Suppressor macrophage (primary cell): Measurements from ENCODE around the gene DISC1.
"Not testable (repeated sequence)": the region's sequence is repeated elsewhere in the genome, so short reads cannot be mapped to it uniquely, and the experiment has no call there.

Experiments
- DNase-seq, 4 experiments: peaks; one replicate each; pipeline ENCODE4 v3.0.0-alpha.2; 2020 to 2022

The DISC1 gene

DNA sequence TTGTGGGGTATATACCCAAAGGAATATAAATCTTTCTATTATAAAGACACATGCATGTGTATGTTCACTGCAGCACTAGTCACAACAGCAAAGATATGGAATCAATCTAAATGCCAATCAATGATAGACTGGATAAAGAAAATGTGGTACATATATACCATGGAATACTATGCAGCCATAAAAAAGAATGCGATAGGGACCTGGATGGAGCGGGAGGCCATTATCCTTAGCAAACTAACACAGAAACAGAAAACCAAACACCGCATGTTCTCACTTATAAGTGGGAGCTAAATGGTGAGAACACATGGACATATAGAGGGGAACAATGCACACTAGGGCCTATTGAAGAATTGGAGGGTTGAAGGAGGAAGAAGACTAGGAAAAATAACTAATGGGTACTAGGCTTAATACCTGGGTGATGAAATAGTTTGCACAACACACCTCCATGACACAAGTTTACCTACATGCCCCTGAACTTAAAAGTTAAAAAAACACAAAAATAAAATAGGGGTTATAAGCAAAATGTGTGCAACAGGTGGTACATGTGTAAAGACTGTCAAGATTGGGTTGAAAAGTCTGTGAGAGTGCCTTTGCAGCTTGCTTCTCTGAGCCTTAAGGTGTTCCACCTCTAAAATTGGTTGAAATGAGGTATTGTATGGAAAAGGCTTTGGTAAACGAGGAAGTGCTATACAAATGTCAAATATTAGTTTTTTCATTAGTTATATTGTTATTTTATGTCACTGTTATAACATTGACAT lies 43.5 kb downstream of the DISC1 start:
- not testable (repeated sequence) for DNase-seq

DNA sequence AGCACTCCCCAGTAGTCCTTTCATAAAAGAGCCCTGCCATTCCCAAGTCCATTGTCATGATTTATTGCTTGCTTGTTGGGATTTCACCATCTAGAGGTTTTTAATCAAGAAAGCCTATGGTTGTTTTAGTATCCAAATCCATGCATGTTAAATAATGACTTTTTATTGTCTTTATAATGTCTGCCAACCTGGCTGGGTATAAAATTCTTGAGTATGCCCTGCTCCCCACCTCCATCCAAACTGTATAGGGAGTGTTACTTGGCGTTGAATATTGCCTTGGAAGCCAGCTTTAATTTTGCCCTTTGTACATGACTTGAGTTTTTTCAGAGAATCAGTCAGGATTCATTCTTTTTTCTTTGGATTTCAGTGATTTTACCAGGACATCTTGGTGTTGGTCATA lies 44.2 kb downstream of the DISC1 start:
- DNase-seq, result no peak

DNA sequence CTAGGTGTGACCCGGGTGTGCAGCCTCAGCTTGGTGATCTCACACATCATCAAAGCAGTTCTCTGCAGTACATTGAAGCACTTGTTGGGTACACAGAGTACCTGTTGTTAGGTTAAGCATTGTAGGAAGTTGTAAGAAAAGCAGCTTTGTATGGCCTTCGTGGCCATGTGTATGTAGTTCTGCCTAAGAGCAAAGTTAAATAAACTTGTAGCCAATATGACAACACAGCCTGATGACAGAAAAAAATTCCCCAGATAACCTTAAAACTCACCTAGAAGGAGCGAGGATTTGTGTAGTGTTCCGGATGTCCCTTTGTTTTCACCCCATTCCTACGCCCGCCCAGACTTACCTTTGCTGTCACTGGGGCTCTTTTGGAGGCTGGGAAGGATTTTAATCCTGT lies 48.0 kb downstream of the DISC1 start:
- DNase-seq, result no peak

DNA sequence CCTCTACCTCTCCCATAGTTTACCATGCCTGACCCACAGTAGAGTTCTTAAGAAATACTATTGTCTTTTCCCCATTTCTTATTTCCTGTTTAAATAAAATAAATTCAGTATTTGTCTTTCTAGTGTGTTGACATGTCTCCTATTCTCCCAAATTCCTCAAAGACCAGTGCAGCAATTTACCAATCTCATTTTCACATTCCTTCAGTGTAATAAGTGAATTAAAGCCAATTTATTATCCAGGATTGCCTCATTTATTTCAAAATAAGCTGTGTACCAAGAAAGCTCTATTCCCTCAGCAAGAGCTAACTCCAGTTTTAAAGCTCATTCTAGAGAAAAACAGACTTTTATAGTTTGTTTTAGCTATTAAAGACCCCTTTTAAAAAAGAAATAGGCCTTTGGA lies 49.9 kb downstream of the DISC1 start:
- DNase-seq, result no peak

DNA sequence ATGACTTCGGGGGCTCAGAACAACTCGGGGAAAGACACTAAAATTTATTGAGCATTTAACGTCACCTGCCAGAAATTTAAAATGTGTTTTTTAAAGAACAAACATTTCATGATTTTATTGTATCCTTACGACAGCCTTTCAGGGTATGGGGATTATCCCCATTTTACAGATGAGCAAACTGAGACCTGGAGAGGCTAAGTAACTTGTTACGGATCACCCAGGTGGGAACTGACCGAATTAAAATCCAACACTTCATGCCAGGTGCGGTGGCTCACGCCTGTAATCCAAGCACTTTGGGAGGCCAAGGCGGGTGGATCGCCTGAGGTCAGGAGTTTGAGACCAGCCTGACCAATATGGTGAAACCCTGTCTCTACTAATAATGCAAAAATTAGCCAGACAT lies 50.9 kb downstream of the DISC1 start:
- DNase-seq, result no peak

DNA sequence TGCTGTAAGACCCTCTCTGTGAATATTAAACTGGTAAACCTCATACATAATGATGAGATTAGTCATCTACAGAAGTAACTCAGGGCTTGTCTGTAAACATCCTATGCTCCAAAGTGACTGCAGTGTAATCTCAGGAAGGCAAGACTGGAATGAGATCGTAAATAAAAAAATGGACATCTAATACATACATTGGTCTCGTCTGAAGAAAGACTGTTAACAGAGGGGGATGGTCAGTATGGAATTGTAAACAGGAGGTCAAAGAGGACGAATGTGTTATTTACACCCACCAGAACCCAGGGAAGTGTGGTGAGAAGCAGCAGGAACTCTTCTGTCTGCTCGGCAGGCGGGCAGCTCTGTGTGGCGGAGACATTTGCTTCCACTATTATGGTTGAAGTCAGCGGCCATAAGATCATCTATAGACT lies 51.4 kb downstream of the DISC1 start:
- no peak for DNase-seq

DNA sequence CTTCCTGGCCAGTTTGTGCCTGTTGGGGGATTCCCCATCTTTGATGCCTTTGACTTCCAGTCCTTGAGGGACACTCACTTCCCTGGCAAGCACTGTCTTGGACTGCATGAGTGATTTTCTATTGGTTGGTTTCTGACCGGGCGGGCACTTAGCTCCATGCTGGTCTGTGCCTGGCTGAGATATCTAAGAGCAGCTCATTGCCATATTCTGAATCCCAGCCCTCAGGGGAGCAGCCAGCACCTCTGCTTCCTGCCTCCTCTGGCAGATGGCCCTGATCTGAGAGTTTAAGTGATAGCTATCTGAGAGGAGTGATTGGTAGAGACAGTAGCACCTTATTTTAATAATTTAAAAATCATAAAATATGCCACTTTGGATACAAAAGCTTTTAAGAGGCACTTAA lies 52.5 kb downstream of the DISC1 start:
- no peak for DNase-seq

DNA sequence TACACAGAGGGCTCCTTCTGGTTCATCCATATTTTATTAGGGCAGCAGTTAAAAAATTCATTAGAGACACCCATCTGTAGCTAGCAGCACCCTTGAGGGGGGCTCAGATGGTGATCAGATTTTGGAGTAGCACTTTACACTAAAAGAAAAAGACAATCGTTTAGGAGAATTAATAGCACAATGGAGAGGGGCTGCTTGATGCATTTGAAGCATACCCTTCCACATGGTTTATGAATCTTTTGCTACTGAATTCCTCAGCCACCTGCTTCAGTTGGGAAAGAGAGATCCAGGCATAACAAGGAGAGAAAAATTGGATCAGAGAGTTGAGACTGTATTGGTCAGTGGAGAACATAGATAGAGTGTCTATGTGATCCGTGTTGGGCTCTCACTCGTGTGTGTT lies 54.4 kb downstream of the DISC1 start:
- DNase-seq, result no peak

DNA sequence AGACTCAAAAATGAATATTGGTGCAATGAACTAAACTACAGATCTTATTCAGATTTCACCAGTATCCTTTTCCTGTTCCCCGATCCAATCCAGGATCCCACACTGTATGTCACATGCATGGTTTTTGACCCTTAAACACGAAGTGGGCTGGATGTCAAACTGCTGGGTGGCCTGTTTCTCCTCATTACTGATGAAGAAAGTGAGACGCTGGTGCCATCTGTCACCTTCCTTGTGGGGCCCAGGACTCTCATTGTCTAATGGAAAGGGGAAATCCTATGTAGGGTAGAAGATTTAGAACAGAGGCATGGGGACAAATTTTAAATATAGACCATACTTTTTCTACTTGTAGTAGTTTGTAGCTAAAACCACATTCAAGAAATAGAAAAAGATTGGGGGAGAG lies 56.2 kb downstream of the DISC1 start:
- DNase-seq, result no peak

DNA sequence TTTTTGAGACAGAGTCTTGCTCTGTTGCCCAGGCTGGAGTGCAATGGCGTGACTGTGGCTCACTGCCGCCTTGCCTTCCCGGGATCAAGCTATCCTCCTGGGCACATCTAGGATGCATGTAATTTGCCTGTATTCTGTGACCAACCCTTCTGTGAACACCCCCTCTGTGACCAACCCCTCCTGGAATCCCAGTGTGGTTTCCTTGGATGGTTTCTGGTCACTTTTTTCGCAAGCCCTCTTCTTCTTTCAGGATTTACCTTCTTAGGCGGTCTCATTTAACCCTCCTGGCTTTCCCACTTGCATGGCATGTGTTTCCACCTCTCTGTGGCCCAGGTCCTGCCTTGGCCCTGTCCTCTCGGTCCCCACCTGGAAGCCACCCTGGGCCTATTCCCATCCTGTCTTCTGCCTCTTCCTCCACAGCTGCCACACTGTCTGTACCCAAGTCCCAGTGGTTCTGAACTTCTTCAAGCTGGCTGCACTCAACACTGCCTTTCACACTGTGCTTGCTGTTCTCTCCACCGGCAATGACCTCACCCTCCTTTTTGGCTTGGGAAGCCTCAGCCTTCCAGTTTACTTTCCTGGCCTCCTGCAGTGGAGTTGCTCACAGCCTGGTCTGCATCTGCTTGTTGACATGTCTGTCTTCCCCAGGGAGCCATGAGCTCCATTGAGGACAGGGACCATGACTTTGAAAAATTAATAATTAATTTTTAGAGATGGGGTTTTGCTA lies 57.0 kb downstream of the DISC1 start:
- DNase-seq, result no peak

DNA sequence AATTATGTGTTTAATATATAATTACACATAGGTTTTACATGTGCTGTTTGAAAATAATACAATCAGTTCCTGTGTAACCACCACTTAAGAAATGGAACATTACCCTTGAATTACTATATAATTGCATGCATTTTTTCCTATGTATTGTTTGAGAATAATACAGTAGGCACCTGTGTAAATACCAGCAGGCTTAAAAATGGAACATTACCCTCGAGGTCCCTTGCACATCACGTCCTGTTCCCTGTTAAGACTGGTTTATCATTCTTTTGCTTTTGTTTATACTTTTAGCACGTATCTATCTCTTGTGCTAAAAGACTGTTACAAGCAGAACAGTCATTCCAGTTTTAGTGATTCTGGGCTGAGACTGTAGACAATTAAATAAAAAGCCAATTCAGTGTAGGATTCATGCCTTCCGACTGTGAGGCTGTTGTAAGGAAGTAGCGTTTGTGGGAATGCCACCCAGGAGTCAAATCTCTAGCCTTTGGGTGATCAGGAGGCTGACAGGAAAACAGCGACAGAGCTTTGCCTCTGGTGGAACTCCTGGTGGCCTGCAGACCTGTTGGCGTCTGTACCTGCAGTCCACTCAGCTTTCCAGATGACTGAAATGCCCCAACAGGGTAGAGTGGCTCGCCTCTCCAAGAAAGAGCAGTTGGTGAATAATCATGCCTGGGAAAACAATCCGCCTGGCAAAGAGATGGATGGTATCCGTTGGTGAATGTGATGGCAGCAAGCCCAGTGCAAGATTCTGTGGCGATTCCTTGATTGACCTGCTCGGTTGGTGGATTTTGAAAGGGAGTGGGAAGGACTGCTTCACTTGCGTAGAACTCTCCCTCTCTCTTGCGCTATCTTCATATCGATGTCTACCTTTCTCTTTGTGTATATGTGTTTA lies 58.0 kb downstream of the DISC1 start:
- no peak for DNase-seq

DNA sequence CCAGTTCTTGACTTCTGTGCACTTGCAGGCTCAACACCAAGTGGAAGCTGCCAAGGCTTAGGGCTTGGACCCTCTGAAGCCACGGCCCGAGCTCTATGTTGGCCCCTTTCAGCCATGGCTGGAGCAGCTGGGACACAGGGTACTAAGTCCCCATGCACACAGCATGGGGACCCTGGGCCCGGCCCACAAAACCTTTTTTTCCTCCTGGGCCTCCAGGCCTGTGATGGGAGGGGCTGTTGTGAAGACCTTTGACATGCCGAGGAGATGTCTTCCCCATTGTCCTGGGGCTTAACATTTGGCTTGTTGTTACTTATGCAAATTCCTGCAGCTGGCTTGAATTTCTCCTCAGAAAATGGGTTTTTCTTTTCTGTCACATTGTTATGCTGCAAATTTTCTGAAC lies 59.8 kb downstream of the DISC1 start:
- DNase-seq, result no peak

DNA sequence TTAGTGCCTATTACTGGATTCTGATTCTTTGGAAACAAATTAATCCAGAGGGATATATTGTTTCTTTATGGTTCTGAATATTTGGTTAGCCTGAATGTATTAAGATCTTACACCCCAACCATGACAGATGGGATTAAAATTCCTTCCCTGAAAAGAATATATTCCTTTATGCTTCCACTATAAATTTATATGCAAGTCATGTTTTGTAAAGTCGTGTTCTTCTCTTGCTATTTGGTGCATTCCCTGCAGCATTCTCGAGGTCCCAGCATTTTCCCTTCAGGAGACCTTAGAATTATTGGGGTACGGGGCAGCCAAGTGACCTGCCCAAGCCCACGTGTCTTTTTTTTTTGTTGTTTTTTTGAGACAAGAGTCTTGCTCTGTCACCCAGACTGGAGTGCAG lies 62.4 kb downstream of the DISC1 start:
- DNase-seq, result no peak

DNA sequence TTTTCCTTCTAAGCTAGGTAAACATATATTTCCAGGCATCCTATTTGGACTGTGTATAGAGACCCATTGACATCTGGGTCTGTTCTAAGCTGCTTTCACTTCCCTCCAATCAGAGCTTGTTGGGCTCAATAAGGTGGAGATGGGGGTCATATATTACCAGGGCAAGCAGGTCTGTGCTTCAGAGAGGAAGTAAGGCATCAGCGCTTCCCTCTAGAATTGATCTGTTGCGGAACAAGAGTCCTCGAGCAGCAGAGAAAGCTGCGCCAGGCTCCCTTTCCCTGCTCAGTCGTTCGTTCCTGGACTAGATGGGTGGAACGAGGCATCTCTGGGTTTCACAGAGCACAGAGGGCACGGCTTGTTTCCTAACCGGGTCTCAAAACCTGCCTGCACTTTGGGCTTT lies 63.5 kb downstream of the DISC1 start:
- DNase-seq, result peak; percentile 34 to 61 (median 52)

DNA sequence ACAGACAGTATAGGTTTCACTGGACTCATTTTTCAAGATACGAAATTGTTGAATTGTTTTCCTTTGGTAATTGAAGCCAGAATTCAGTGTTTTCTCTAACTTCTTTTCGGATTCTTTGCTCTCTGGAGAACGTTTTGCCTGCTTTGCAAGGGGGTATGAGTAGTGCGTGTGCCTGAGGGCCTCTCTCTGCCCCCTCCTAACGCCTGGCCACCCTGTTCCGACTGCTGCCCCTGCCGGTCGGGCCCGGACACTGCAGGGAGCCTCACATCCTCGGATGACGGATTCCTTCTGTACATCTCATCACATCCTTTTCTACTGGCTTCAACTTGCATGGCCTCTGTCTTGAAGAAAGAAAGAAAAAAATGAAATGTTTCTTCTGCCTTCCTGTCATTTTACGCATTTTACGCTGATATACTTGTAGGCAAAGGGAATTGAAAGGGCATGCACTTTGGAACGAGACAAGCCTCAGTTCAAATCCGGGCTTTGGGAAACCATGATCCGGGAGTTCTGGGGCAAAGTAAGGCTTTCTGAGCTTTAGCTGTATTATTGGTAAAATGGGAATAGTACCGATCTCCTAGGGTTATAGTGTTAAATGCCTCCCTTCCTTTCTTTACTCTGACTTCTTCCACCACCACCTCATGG lies 65.1 kb downstream of the DISC1 start:
- no peak for DNase-seq

DNA sequence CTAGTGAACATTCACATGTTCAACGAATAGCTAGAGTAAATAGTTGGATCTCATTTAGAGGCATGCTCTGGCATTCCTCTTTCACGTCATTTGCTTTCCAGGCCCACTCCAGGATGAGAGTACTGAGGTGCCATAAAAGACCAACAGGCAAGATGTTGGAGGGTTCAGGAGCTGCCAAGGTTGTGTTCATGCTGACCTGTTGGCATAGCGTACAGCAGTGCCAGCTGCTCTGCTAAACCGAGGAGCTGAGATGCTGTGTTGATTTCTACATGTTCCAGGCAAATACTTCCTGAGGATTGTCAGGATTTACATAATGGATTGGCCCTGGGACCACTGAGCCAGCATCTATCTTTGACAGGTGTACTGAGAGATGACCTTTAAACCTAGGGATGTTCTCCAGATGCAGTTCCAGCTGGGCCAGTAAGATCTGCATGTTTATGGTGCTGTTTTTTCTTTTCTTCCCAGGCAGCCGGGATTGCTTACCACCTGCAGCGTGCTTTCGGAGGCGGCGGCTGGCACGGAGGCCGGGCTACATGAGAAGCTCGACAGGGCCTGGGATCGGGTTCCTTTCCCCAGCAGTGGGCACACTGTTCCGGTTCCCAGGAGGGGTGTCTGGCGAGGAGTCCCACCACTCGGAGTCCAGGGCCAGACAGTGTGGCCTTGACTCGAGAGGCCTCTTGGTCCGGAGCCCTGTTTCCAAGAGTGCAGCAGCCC lies 66.9 kb downstream of the DISC1 start:
- no peak for DNase-seq

DNA sequence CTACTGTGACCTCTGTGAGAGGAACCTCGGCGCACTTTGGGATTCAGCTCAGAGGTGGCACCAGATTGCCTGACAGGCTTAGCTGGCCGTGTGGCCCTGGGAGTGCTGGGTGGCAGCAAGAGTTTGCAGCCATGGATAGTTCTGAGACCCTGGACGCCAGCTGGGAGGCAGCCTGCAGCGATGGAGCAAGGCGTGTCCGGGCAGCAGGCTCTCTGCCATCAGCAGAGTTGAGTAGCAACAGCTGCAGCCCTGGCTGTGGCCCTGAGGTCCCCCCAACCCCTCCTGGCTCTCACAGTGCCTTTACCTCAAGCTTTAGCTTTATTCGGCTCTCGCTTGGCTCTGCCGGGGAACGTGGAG lies 67.5 kb downstream of the DISC1 start:
- no peak for DNase-seq

DNA sequence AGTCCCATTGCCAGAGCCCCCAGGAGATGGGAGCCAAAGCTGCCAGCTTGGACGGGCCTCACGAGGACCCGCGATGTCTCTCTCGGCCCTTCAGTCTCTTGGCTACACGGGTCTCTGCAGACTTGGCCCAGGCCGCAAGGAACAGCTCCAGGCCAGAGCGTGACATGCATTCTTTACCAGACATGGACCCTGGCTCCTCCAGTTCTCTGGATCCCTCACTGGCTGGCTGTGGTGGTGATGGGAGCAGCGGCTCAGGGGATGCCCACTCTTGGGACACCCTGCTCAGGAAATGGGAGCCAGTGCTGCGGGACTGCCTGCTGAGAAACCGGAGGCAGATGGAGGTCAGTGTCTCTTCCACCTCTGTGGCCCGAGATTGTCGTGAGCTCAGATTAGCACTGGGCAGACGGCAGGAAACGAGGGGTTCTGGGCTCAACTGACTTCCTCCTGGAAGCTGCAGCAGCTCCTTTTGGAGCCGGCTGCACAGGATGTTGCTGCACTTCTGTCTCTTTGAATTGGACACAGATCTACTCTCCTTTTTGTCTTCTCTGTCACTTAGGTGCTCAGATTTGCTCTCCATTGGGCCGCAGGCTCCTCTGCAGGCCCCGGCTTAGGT lies 68.0 kb downstream of the DISC1 start:
- peak; percentile 8 to 37 (median 28) for DNase-seq

DNA sequence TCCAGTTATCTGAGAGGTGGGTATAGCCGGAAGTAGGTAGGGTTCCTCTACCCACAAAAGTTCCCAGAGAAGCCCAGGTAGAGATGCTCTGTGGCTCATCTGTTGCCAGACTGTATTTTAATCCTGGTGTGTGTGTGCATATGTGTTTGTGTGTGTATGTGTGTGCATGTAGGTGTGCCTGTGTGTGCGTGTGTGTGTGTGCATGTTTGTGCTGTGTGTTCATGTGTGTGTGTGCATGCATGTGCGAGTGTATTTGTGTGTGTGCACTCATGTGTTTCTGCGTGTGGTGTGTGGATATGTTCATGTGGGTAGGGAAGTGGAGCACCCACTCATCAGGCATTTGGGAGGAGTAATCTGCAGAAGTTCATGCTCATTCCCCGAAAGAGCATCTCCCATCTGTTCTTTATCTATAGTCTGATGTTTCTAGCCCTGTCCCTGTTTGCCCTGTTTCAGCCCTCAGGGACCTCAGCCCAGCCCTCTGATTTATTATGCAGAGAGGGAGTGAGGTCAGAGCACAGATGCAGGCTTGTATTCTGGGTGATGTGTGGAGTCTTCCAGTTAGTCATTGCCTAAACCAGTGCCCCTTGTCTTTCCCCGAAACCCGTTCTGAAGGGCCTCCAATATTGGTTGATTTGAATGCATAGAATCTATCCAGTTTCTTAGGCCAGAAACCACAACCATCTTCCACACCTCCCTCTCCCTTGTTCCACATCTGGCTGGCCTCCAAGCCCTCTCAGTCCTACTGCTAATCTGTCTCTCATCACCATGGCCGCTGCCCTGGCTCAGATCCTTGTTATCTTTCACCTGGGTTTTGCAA lies 69.1 kb downstream of the DISC1 start:
- DNase-seq, result no peak

DNA sequence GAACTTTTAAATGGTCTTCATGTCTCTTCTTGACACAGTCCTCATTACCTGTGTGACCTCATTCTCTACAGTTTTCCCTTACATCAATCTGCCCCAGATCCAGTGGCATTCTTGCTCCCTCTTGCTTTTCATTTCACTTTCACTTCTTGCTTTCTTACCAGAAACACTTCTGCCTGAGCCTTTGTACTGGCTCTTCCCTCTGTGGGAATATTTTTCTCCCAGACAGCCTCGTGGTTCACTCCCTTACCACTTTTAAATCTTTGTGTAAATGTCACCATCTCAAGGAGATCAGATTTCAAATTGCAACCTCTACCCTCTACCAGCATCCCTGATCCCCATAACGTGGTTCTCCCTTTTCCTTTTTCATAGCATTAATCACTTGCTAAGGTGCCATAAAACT lies 73.2 kb downstream of the DISC1 start:
- DNase-seq, result peak; percentile 9 to 55 (median 33)

DNA sequence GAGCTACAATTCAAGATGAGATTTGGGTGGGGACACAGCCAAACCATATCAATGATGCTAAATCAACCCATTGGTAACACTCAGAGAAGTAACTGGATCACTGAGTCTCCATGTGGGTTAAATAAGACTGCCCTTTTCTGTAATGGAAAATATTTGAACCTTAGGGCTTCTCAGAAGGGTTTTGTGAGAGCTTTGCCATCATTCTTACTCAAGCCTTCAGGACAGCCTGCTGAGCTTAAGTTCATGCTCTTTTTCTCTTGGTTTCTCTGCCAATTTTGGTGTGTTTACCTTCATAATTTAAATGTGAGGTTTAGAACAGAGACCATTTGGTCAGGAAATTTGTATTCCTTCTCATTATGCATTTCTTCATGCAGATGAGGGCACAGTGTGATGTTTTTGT lies 74.7 kb downstream of the DISC1 start:
- no peak for DNase-seq
